K562 (cell line): ENCODE measurements around the gene FAM3C. TPM values are rescaled to one million over a fixed set of nuclear protein-coding genes. Genes with fewer than 3 reads are reported as not detected.

ENCODE experiments used
- ATAC-seq: fragments of 200-7000 bp; cut with Tn5 transposase; 3 replicates; pipeline ENCODE4 v1.9.1; 2020; ENCODE audit warnings: moderate library complexity
- BruUV-seq: library from RNA; stranded (reverse); fragments of 400-500 nt; replicated peaks from 2 replicates; lab custom pipeline; 2021; lab: Mats Ljungman, UMichigan
- CTCF ChIA-PET: fragments of 300-600 bp; formaldehyde crosslinking; extraction: SDS; loops from one replicate; lab custom pipeline; 2021; ENCODE audit warnings: low intra/inter-chr PET ratio; lab: Yijun Ruan, JAX
- POLR2A ChIA-PET: fragments of 300-600, 350-650 bp; sonication (Branson Sonifier 250); formaldehyde crosslinking; extraction: SDS; loops from one replicate; lab custom pipeline; 2021; ENCODE audit warnings: antibody characterized with exemption, inconsistent platforms; lab: Yijun Ruan, JAX
- DNase-seq, 4 experiments: peaks; one replicate each; pipeline versions ENCODE4 v3.0.0 to v3.0.0-alpha.2; 2011 to 2018; ENCODE audit warnings: low spot score in 3 of 4, mixed read lengths in 3 of 4; ENCODE audit errors: extremely low read depth in 1 of 4
- FAIRE-seq: peaks from 2 replicates; lab custom pipeline; 2011; peaks lifted over from hg19 to GRCh38; lab: Jason Lieb, UNC
- H2AFZ ChIP-seq: 2 replicates; pipeline ENCODE4 v1.6.0; 2011; ENCODE audit warnings: low read depth, low read length, control low read depth, inconsistent platforms
- H3K27ac ChIP-seq: fragments of 200-600 bp; 3 replicates; pipeline ENCODE4 v1.8.0; 2011; ENCODE audit warnings: low read depth, mild to moderate bottlenecking, control low read depth, inconsistent platforms, low read length, moderate library complexity, mixed read lengths; ENCODE audit errors: extremely low read depth
- H3K27me3 ChIP-seq, 2 experiments: fragments of 300-600 bp in 1 of 2; 2 replicates in 1 of 2; 3 replicates in 1 of 2; pipeline versions ENCODE4 v1.6.0 to v1.8.0; 2011; ENCODE audit warnings: inconsistent platforms in 2 of 2, low read length in 2 of 2, mild to moderate bottlenecking in 1 of 2, mixed read lengths in 1 of 2, moderate library complexity in 1 of 2; ENCODE audit not compliant: control insufficient read depth in 2 of 2, insufficient read depth in 2 of 2
- H3K36me3 ChIP-seq: fragments of 300-600 bp; 3 replicates; pipeline ENCODE4 v1.8.0; 2011; ENCODE audit warnings: mild to moderate bottlenecking, low read length, inconsistent platforms; ENCODE audit not compliant: control insufficient read depth, insufficient read depth
- H3K4me1 ChIP-seq, 2 experiments: fragments of 200-600 bp in 1 of 2; replicated peaks in 1 of 2; 2 replicates in 1 of 2; 3 replicates in 1 of 2; pipeline versions ENCODE4 v1.5.1 to v1.8.0; 2011; ENCODE audit warnings: inconsistent platforms in 2 of 2, low read length in 2 of 2, mild to moderate bottlenecking in 1 of 2, mixed read lengths in 1 of 2, moderate library complexity in 1 of 2; ENCODE audit not compliant: control insufficient read depth in 2 of 2, insufficient read depth in 2 of 2
- H3K4me2 ChIP-seq: 2 replicates; pipeline ENCODE4 v1.6.1; 2011; ENCODE audit warnings: low read length, control low read depth, inconsistent platforms, mixed read lengths; ENCODE audit not compliant: insufficient read depth
- H3K4me3 ChIP-seq: fragments of 200-600 bp; sonication (generic), shearing (Covaris generic); 2 replicates; pipeline ENCODE4 v1.5.1; 2016; ENCODE audit warnings: control low read depth, inconsistent platforms
- H3K79me2 ChIP-seq: fragments of 200-600 bp; 3 replicates; pipeline ENCODE4 v1.8.0; 2011; ENCODE audit warnings: low read length, inconsistent platforms; ENCODE audit not compliant: control insufficient read depth, insufficient read depth
- H3K9ac ChIP-seq, 2 experiments: 2 replicates each; pipeline versions ENCODE4 v1.6.0 to v1.6.1; 2011; ENCODE audit warnings: low read depth in 2 of 2, low read length in 2 of 2, control low read depth in 1 of 2, inconsistent platforms in 1 of 2, mild to moderate bottlenecking in 1 of 2, mixed read lengths in 1 of 2; ENCODE audit not compliant: insufficient read depth in 1 of 2
- H3K9me1 ChIP-seq: one replicate; pipeline ENCODE4 v1.6.0; 2011; ENCODE audit warnings: inconsistent platforms, mild to moderate bottlenecking, low read length, moderate library complexity; ENCODE audit not compliant: control insufficient read depth, insufficient read depth
- H3K9me3 ChIP-seq: replicated peaks from 2 replicates; pipeline ENCODE4 v1.5.1; 2011; ENCODE audit warnings: low read depth, low read length, inconsistent platforms; ENCODE audit not compliant: control insufficient read depth, insufficient read depth
- H4K20me1 ChIP-seq: replicated peaks from 2 replicates; pipeline ENCODE4 v1.6.1; 2011; ENCODE audit warnings: low read length, inconsistent platforms, mixed read lengths; ENCODE audit not compliant: control insufficient read depth, insufficient read depth
- ARID1B ChIP-seq: fragments of 450-650 bp; IDR thresholded peaks from 2 replicates; pipeline ENCODE4 v1.6.1; 2016; ENCODE audit warnings: antibody characterized with exemption, mild to moderate bottlenecking, inconsistent platforms
- BDP1 ChIP-seq: IDR thresholded peaks from 3 replicates; pipeline ENCODE4 v1.6.1; 2011; ENCODE audit not compliant: insufficient read length, insufficient read depth
- FOXA3 ChIP-seq, 2 experiments: fragments of 450-650 bp in 1 of 2; sonication (generic) in 1 of 2; formaldehyde crosslinking; IDR thresholded peaks in 1 of 2; conservative IDR thresholded peaks in 1 of 2; 2 replicates each; pipeline versions ENCODE4 v1.4.0 to v1.8.0; 2020 to 2022; ENCODE audit warnings: mild to moderate bottlenecking in 2 of 2, missing genetic modification reagents in 1 of 2
- KAT2B ChIP-seq: IDR thresholded peaks from one replicate; pipeline ENCODE4 v1.6.1; 2012; ENCODE audit warnings: low read depth, mild to moderate bottlenecking, control low read depth, inconsistent platforms, low read length, moderate library complexity
- MCM7 ChIP-seq, 2 experiments: fragments of 450-650 bp; IDR thresholded peaks; 2 replicates each; pipeline ENCODE4 v1.6.1; 2016 to 2018
- MEIS2 ChIP-seq: fragments of 450-650 bp; IDR thresholded peaks from 2 replicates; pipeline ENCODE4 v1.6.1; 2014; ENCODE audit warnings: mild to moderate bottlenecking; ENCODE audit not compliant: partially characterized antibody
- MTA2 ChIP-seq: fragments of 450-650 bp; IDR thresholded peaks from 2 replicates; pipeline ENCODE4 v1.6.1; 2016; ENCODE audit warnings: low read depth
- PHF8 ChIP-seq: fragments of 200-600 bp; sonication (generic); IDR thresholded peaks from 2 replicates; pipeline ENCODE4 v1.6.1; 2012; ENCODE audit warnings: mixed run types, mild to moderate bottlenecking, inconsistent platforms, low read length, moderate library complexity, borderline replicate concordance
- SIN3A ChIP-seq, 2 experiments: fragments of 150-350 bp in 1 of 2; IDR thresholded peaks; 2 replicates each; pipeline ENCODE4 v1.6.1; 2011 to 2016; ENCODE audit warnings: borderline replicate concordance in 2 of 2, low read depth in 2 of 2, low read length in 2 of 2, mild to moderate bottlenecking in 2 of 2, moderate library complexity in 2 of 2; ENCODE audit not compliant: control insufficient read depth in 1 of 2
- SLC30A9 ChIP-seq: fragments of 250-450 bp; sonication (Bioruptor Pico); IDR thresholded peaks from 2 replicates; pipeline ENCODE4 v1.8.0; 2022; ENCODE audit warnings: mild to moderate bottlenecking, moderate library complexity
- SRSF1 ChIP-seq: fragments of 200-400 bp; formaldehyde crosslinking; IDR thresholded peaks from 2 replicates; pipeline ENCODE4 v1.6.1; 2017; ENCODE audit warnings: mild to moderate bottlenecking, low read depth, low read length, moderate library complexity
- ZBED1 ChIP-seq: IDR thresholded peaks from 2 replicates; pipeline ENCODE4 v1.6.1; 2014
- WGBS: fragments of 100-300 bp; shearing (Covaris generic); methylation state at CpG from one replicate; pipeline ENCODE4 v1.1.6; 2016; ENCODE audit warnings: low coverage, mixed read lengths; ENCODE audit not compliant: insufficient coverage; ENCODE audit errors: missing lambda C conversion rate; 5-methylcytosine and 5-hydroxymethylcytosine counted together
- in situ Hi-C: fragments of 300-500 bp; cut with MboI; formaldehyde crosslinking; loops from 4 replicates; pipeline ENCODE4 v1.15.0; 2018; ENCODE audit warnings: inconsistent platforms, mixed read lengths
- intact Hi-C: fragments of 100-400 bp; cut with micrococcal nuclease; formaldehyde crosslinking; loops from 2 replicates; pipeline ENCODE4 v1.14.2; 2022
- polyA plus RNA-seq, 8 experiments: library from polyadenylated mRNA; depleted of rRNA in 4 of 8; stranded (reverse) in 5 of 8; unstranded in 3 of 8; fragments of >200 nt; fragmentation: Nextera tagmentation in 2 of 8; fragmentation: Illumina TruSeq in 1 of 8; extraction: Ambion mirVana in 2 of 8; extraction: Trizol in 1 of 8; gene quantifications; 2 replicates each; pipeline versions ENCODE4 v1.2.1 to v1.2.3, GENCODE V29; 2011 to 2014; ENCODE audit warnings: inconsistent platforms in 1 of 8, missing spikeins in 1 of 8
- total RNA-seq, 7 experiments: library from RNA; depleted of rRNA in 6 of 7; stranded (reverse); fragments of >200 nt in 6 of 7; fragmentation: Illumina TruSeq in 2 of 7; extraction: Trizol in 2 of 7; gene quantifications; 2 replicates each; pipeline versions ENCODE4 v1.2.1 to v1.2.3, GENCODE V29; 2011 to 2021; ENCODE audit warnings: low replicate concordance in 1 of 7
- TF ChIP-seq, protein P1 (sequence below): sonication (generic); IDR thresholded peaks from 2 replicates; pipeline ENCODE4 v1.6.1; 2016
- TF ChIP-seq, protein P2 (sequence below): fragments of 250-450 bp; sonication (Bioruptor Pico); IDR thresholded peaks from 2 replicates; pipeline ENCODE4 v1.4.0; 2020
- TF ChIP-seq, protein P3 (sequence below): fragments of 450-650 bp; IDR thresholded peaks from 2 replicates; pipeline ENCODE4 v1.7.0; 2016; ENCODE audit warnings: borderline replicate concordance
- TF ChIP-seq, protein P4 (sequence below): fragments of 450-650 bp; formaldehyde crosslinking; IDR thresholded peaks from 2 replicates; pipeline ENCODE4 v1.4.0; 2020; ENCODE audit warnings: mild to moderate bottlenecking, moderate library complexity

The FAM3C gene
- total and polyA plus RNA-seq, 9 of the 15 experiments (the other 6 are each of a cell fraction or from before 2014, with no cell fraction given) = 10.6 to 42.6 (median 30.0) TPM

DNA sequence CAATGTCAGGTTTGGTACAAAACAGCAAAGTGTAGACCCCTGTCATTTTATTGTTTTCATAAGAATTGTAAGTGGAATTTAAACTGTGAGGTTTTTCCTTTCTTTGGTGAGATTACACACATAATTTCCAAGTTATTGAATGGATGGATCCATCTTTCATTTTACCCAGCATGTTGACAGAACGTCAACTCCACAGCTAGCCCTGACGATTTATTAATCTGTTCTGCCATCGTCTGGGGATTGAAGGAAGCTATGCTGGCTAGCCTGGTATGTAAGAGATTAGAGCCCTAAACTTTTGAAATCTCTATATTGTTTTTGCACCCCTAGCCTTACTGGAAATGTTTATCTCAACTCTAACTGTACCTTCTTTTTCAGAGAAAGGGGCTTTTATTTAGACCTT is 58.7 kb downstream of the FAM3C start:
- no peak overlapping the region for H3K4me2 ChIP-seq
- DNase-seq (peak in 1 of 4 experiments; percentile 47), FAIRE-seq (peak; percentile 32), ATAC-seq (peak; percentile 89)
- no peaks in the 10 kb centered on the region for H3K9me3 ChIP-seq
- ChIA-PET POLR2A (interaction anchor here (0.7 to 1.4 kb wide), 4 partner anchors 9 to 346 kb away, joined by 3 to 4 read pairs (median 3); no protein-coding TSS in a partner anchor), CTCF (interaction anchor here (0.8 to 1.7 kb wide), 2 partner anchors 210 to 545 kb away, joined by 4 to 10 read pairs; no protein-coding TSS in a partner anchor)
- no peaks in the 10 kb centered on the region for H3K36me3 ChIP-seq
- WGBS = 0% methylated on average over 3 of the region's 3 CpGs
- in situ Hi-C loops (no loop called here), intact Hi-C loops (loop anchor here (1.0 to 10.0 kb wide), 7 partner anchors 210 to 657 kb away; partner anchors contain the start of gene CPED1)
- 0 out of 2 replicates have a peak, but pooled peaks cover 3% of the 10 kb centered on the region for H4K20me1 ChIP-seq
- H3K9ac ChIP-seq = no peak overlapping the region
- H3K4me1 ChIP-seq = no peaks in the 10 kb centered on the region
- no peak overlapping the region for H2AFZ ChIP-seq
- H3K27me3 ChIP-seq = peaks cover 0 to 15% of the 10 kb centered on the region in 2 experiments; a peak in 2 of 5 replicates
- H3K27ac ChIP-seq = no peak overlapping the region
- no peak overlapping the region for H3K4me3 ChIP-seq
- H3K9me1 ChIP-seq = no peaks in the 10 kb centered on the region
- BruUV-seq = no TSS peak
- H3K79me2 ChIP-seq = no peaks in the 10 kb centered on the region
- TF ChIP-seq PHF8 (no peak), SLC30A9 (CRISPR knock-in tag) (no peak), SRSF1 (no peak), SIN3A (IDR thresholded peaks at IDR 0.05; ENCODE audit: borderline replicate concordance in 2 of 2, control insufficient read depth in 1 of 2, low read depth in 2 of 2, low read length in 2 of 2) (no peak), MCM7 (IDR thresholded peaks at IDR 0.05) (no peak), BDP1 (no peak), ZBED1 (no peak), MEIS2 (peak; percentile 65), FOXA3 (CRISPR knock-in tag; conservative IDR thresholded peaks at IDR 0.05 in 1 of 2, IDR thresholded peaks at IDR 0.05 in 1 of 2) (peak in 1 of 2 experiments; percentile 62; a peak in 1 of 4 replicates), ARID1B (no peak), KAT2B (no peak), MTA2 (no peak)
- TF ChIP-seq, protein P1, sequence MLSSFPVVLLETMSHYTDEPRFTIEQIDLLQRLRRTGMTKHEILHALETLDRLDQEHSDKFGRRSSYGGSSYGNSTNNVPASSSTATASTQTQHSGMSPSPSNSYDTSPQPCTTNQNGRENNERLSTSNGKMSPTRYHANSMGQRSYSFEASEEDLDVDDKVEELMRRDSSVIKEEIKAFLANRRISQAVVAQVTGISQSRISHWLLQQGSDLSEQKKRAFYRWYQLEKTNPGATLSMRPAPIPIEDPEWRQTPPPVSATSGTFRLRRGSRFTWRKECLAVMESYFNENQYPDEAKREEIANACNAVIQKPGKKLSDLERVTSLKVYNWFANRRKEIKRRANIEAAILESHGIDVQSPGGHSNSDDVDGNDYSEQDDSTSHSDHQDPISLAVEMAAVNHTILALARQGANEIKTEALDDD = no peak
- TF ChIP-seq, protein P2, sequence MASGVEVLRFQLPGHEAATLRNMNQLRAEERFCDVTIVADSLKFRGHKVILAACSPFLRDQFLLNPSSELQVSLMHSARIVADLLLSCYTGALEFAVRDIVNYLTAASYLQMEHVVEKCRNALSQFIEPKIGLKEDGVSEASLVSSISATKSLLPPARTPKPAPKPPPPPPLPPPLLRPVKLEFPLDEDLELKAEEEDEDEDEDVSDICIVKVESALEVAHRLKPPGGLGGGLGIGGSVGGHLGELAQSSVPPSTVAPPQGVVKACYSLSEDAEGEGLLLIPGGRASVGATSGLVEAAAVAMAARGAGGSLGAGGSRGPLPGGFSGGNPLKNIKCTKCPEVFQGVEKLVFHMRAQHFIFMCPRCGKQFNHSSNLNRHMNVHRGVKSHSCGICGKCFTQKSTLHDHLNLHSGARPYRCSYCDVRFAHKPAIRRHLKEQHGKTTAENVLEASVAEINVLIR (CRISPR knock-in tag) = no peak
- TF ChIP-seq, protein P3, sequence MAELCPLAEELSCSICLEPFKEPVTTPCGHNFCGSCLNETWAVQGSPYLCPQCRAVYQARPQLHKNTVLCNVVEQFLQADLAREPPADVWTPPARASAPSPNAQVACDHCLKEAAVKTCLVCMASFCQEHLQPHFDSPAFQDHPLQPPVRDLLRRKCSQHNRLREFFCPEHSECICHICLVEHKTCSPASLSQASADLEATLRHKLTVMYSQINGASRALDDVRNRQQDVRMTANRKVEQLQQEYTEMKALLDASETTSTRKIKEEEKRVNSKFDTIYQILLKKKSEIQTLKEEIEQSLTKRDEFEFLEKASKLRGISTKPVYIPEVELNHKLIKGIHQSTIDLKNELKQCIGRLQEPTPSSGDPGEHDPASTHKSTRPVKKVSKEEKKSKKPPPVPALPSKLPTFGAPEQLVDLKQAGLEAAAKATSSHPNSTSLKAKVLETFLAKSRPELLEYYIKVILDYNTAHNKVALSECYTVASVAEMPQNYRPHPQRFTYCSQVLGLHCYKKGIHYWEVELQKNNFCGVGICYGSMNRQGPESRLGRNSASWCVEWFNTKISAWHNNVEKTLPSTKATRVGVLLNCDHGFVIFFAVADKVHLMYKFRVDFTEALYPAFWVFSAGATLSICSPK = no peak
- TF ChIP-seq, protein P4, sequence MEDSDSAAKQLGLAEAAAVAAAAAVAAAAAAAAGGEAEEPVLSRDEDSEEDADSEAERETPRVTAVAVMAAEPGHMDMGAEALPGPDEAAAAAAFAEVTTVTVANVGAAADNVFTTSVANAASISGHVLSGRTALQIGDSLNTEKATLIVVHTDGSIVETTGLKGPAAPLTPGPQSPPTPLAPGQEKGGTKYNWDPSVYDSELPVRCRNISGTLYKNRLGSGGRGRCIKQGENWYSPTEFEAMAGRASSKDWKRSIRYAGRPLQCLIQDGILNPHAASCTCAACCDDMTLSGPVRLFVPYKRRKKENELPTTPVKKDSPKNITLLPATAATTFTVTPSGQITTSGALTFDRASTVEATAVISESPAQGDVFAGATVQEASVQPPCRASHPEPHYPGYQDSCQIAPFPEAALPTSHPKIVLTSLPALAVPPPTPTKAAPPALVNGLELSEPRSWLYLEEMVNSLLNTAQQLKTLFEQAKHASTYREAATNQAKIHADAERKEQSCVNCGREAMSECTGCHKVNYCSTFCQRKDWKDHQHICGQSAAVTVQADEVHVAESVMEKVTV = peak; percentile 63
